ENCODE measurements around the gene SPATS2L.

The SPATS2L gene

DNA sequence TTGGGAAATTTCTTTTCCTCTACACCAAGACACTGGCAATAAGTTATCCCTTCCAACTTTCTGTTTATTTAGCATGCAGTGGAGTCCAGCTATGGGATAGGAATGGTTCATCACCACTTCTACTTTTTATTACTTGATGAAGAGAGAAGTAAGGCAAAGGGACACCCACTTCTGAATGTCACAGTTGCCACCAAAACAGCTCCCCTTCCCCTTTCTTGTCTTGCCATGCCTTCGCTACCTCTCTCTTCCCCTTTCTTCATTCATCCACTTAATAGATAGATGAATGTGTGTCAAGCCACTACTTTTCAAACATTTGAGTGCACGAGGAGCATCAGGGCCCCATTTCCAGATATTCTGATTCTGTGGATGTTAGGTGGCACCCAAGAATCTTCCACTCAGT is 143.8 kb downstream of the SPATS2L start:
- Histone ChIP-seq H3K9me3 (ENCODE audit: control insufficient read depth, insufficient read depth, low read length) (no peaks in the 10 kb centered on the region), H3K4me3 (ENCODE audit: low read length) (no peak overlapping the region), H3K79me2 (ENCODE audit: control insufficient read depth, low read length) (no peaks in the 10 kb centered on the region), H3K27me3 (ENCODE audit: control insufficient read depth, low read length) (peaks cover 18% of the 10 kb centered on the region), H3K4me2 (ENCODE audit: low read length) (no peak overlapping the region), H3K4me1 (ENCODE audit: control insufficient read depth, low read length) (no peaks in the 10 kb centered on the region), H4K20me1 (ENCODE audit: control insufficient read depth, insufficient read depth, low read depth, low read length) (no peaks in the 10 kb centered on the region), H3K36me3 (ENCODE audit: control insufficient read depth, low read length) (no peaks in the 10 kb centered on the region), H3K27ac (ENCODE audit: low read depth, low read length) (no peak overlapping the region), H3F3A (ENCODE audit: control insufficient read depth, insufficient read depth) (no peaks in the 10 kb centered on the region), H3K9me2 (replicated peaks; ENCODE audit: control insufficient read depth, low read length) (no peaks in the 10 kb centered on the region)
- TF ChIP-seq EZH2phosphoT487 (IDR thresholded peaks at IDR 0.05; ENCODE audit: borderline replicate concordance, low read length): no peak
- TF ChIP-seq, protein P1, sequence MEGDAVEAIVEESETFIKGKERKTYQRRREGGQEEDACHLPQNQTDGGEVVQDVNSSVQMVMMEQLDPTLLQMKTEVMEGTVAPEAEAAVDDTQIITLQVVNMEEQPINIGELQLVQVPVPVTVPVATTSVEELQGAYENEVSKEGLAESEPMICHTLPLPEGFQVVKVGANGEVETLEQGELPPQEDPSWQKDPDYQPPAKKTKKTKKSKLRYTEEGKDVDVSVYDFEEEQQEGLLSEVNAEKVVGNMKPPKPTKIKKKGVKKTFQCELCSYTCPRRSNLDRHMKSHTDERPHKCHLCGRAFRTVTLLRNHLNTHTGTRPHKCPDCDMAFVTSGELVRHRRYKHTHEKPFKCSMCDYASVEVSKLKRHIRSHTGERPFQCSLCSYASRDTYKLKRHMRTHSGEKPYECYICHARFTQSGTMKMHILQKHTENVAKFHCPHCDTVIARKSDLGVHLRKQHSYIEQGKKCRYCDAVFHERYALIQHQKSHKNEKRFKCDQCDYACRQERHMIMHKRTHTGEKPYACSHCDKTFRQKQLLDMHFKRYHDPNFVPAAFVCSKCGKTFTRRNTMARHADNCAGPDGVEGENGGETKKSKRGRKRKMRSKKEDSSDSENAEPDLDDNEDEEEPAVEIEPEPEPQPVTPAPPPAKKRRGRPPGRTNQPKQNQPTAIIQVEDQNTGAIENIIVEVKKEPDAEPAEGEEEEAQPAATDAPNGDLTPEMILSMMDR (IDR thresholded peaks at IDR 0.05; ENCODE audit: low read depth, low read length, poor library complexity, severe bottlenecking): no peak

GRCh38 chr2:200451511-200451910 is 145.0 kb downstream of the SPATS2L start:
- no peak overlapping the region for H3K4me2 ChIP-seq (ENCODE audit: low read length)
- no peaks in the 10 kb centered on the region for H3K9me3 ChIP-seq (ENCODE audit: control insufficient read depth, insufficient read depth, low read length)
- H3K4me1 ChIP-seq (ENCODE audit: control insufficient read depth, low read length): no peaks in the 10 kb centered on the region
- no peaks in the 10 kb centered on the region for H3K9me2 ChIP-seq (replicated peaks; ENCODE audit: control insufficient read depth, low read length)
- TF ChIP-seq, protein P1 (IDR thresholded peaks at IDR 0.05; ENCODE audit: low read depth, low read length, poor library complexity, severe bottlenecking): no peak
- no peak for TF ChIP-seq EZH2phosphoT487 (IDR thresholded peaks at IDR 0.05; ENCODE audit: borderline replicate concordance, low read length)
- no peak overlapping the region for H3K27ac ChIP-seq (ENCODE audit: low read depth, low read length)
- H3K79me2 ChIP-seq (ENCODE audit: control insufficient read depth, low read length): no peaks in the 10 kb centered on the region
- H4K20me1 ChIP-seq (ENCODE audit: control insufficient read depth, insufficient read depth, low read depth, low read length): no peaks in the 10 kb centered on the region
- H3F3A ChIP-seq (ENCODE audit: control insufficient read depth, insufficient read depth): no peaks in the 10 kb centered on the region
- H3K36me3 ChIP-seq (ENCODE audit: control insufficient read depth, low read length): no peaks in the 10 kb centered on the region
- no peak overlapping the region for H3K4me3 ChIP-seq (ENCODE audit: low read length)
- H3K27me3 ChIP-seq (ENCODE audit: control insufficient read depth, low read length): peaks cover 29% of the 10 kb centered on the region

DNA sequence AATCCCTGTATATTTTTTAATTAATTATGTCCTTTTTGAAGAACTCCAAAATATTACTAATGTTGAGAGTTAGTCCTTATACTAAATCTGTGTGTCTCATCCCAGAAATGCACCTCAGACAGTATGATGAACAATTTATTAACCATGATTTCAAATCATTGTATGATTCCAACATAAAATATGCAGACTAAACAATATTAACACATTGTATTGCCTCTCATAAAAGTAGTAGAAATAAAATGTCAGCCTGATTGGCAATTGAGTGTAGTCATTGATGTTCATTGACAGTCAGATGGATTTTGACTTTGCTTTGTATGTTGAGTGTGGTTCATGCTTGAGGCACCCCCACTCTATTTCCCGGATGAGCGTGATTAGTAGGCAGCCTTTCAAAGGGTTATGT is 145.9 kb downstream of the SPATS2L start:
- Histone ChIP-seq H3F3A (ENCODE audit: control insufficient read depth, insufficient read depth) (no peaks in the 10 kb centered on the region), H3K4me1 (ENCODE audit: control insufficient read depth, low read length) (no peaks in the 10 kb centered on the region), H3K27ac (ENCODE audit: low read depth, low read length) (no peak overlapping the region), H3K9me3 (ENCODE audit: control insufficient read depth, insufficient read depth, low read length) (no peaks in the 10 kb centered on the region), H4K20me1 (ENCODE audit: control insufficient read depth, insufficient read depth, low read depth, low read length) (no peaks in the 10 kb centered on the region), H3K27me3 (ENCODE audit: control insufficient read depth, low read length) (peaks cover 37% of the 10 kb centered on the region), H3K4me3 (ENCODE audit: low read length) (no peak overlapping the region), H3K36me3 (ENCODE audit: control insufficient read depth, low read length) (no peaks in the 10 kb centered on the region), H3K79me2 (ENCODE audit: control insufficient read depth, low read length) (no peaks in the 10 kb centered on the region), H3K4me2 (ENCODE audit: low read length) (no peak overlapping the region), H3K9me2 (replicated peaks; ENCODE audit: control insufficient read depth, low read length) (no peaks in the 10 kb centered on the region)
- TF ChIP-seq EZH2phosphoT487 (IDR thresholded peaks at IDR 0.05; ENCODE audit: borderline replicate concordance, low read length): no peak
- TF ChIP-seq, protein P1 (IDR thresholded peaks at IDR 0.05; ENCODE audit: low read depth, low read length, poor library complexity, severe bottlenecking): no peak
